Uterus (tissue), 4 donors: ENCODE data around the gene OR1M1. TPM values are rescaled to one million over a fixed set of nuclear protein-coding genes. Genes with fewer than 3 reads are reported as not detected.

Source experiments
- DNase-seq, 2 donors: peaks; one replicate each; pipeline ENCODE4 v3.0.0-alpha.2; 2019 to 2020
- H3K27ac ChIP-seq, 2 donors: fragments of 200-600 bp; sonication (generic); 1 replicate in 1 of 2; 2 replicates in 1 of 2; pipeline ENCODE4 v1.5.1; 2016 to 2018
- H3K27me3 ChIP-seq, 2 donors: fragments of 200-600 bp; sonication (generic); one replicate each; pipeline ENCODE4 v1.5.1; 2018 to 2019; ENCODE audit warnings: control low read depth in 1 of 2
- H3K36me3 ChIP-seq, 2 donors: fragments of 200-600 bp; sonication (generic); one replicate each; pipeline ENCODE4 v1.5.1; 2019; ENCODE audit warnings: control low read depth in 1 of 2
- H3K4me1 ChIP-seq, 2 donors: fragments of 200-600 bp; sonication (generic); one replicate each; pipeline ENCODE4 v1.5.1; 2018 to 2019; ENCODE audit warnings: control low read depth in 1 of 2
- H3K4me3 ChIP-seq, 2 donors: fragments of 200-600 bp; sonication (generic); 1 replicate in 1 of 2; 2 replicates in 1 of 2; pipeline ENCODE4 v1.5.1; 2018 to 2019; ENCODE audit warnings: mild to moderate bottlenecking in 1 of 2
- H3K9me3 ChIP-seq, 2 donors: fragments of 200-600 bp; sonication (generic); one replicate each; pipeline ENCODE4 v1.5.1; 2019; ENCODE audit warnings: control low read depth in 1 of 2
- POLR2A ChIP-seq, 2 donors: fragments of 450-650 bp; IDR thresholded peaks; one replicate each; pipeline ENCODE4 v1.6.1; 2016; ENCODE audit warnings: antibody characterized with exemption in 2 of 2, mild to moderate bottlenecking in 1 of 2, moderate library complexity in 1 of 2
- intact Hi-C: fragments of 100-400 bp; cut with DNase I; formaldehyde crosslinking; loops from one replicate; pipeline ENCODE4 v1.15.1; 2023; ENCODE audit warnings: low total_unique reads
- total RNA-seq, 4 donors: library from RNA; depleted of rRNA in 3 of 4; stranded (reverse); fragments of >200 nt in 3 of 4; gene quantifications; one replicate each; pipeline versions ENCODE4 v1.1.0 to v1.2.4, GENCODE V29; 2014 to 2023
- TF ChIP-seq, protein P1 (sequence below), 4 experiments: fragments of 200-600 bp in 2 of 4; fragments of 450-650 bp in 2 of 4; sonication (generic) in 2 of 4; IDR thresholded peaks; one replicate each; pipeline ENCODE4 v1.5.1; 2016 to 2019; ENCODE audit warnings: antibody characterized with exemption in 4 of 4, mild to moderate bottlenecking in 2 of 4, moderate library complexity in 1 of 4
- donor health status: DM: yes; HTN: yes; CAD: no.

OR1M1 gene
- total RNA-seq, 4 donors from 2014 or later = not detected

DNA sequence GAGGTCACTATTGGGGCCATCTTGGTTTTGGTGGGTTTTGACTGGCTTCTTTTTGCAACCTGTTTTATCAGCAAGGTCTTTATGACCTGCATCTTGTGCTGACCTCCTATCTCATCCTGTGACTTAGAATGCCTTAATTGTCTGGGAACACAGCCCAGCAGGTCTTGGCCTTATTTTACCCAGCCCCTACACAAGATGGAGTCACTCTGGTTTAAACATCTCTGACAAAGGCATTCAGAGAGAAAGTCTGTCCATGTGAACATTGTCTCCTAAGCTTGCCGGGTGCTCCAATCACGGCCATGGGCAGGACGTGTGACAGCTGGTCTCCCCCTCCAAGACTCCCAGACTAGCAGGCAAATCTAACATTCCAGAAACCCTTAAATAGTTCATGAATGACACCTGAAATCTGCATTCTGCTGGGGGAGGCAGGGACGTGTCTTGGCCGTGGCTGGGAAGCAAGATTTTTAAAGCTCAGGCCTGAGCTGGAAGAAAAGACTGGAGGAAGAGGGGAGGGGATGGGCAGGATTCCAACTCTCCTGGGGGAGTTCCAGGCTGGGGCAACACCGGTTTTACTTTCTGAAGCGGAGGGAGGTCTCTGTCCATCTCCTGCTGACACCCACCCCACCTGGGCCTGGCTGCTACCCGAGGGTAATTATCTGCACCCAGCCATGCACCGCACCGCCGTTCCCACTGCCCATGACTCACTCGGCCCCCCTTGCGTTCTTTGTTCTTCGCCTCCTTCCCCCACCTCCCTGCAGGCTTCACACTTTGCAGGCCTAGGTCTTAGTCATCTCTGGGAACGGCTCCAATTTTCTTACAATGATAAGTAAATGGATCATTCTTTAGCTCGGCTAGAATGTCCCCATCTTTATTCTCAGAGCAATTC is 11.6 kb upstream of the OR1M1 start:
- Histone ChIP-seq H3K9me3 (no peaks in the 10 kb centered on the region), H3K27me3 (no peaks in the 10 kb centered on the region), H3K27ac (peak overlapping the region; percentile 74 to 81), H3K4me1 (peaks cover 0 to 6% of the 10 kb centered on the region in 2 donors), H3K4me3 (no peak overlapping the region), H3K36me3 (no peaks in the 10 kb centered on the region)
- intact Hi-C loops = no loop called here
- no peak for TF ChIP-seq POLR2A (IDR thresholded peaks at IDR 0.05)
- TF ChIP-seq, protein P1, sequence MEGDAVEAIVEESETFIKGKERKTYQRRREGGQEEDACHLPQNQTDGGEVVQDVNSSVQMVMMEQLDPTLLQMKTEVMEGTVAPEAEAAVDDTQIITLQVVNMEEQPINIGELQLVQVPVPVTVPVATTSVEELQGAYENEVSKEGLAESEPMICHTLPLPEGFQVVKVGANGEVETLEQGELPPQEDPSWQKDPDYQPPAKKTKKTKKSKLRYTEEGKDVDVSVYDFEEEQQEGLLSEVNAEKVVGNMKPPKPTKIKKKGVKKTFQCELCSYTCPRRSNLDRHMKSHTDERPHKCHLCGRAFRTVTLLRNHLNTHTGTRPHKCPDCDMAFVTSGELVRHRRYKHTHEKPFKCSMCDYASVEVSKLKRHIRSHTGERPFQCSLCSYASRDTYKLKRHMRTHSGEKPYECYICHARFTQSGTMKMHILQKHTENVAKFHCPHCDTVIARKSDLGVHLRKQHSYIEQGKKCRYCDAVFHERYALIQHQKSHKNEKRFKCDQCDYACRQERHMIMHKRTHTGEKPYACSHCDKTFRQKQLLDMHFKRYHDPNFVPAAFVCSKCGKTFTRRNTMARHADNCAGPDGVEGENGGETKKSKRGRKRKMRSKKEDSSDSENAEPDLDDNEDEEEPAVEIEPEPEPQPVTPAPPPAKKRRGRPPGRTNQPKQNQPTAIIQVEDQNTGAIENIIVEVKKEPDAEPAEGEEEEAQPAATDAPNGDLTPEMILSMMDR (IDR thresholded peaks at IDR 0.05) = no peak
- DNase-seq = peak; percentile 89 to 96

DNA sequence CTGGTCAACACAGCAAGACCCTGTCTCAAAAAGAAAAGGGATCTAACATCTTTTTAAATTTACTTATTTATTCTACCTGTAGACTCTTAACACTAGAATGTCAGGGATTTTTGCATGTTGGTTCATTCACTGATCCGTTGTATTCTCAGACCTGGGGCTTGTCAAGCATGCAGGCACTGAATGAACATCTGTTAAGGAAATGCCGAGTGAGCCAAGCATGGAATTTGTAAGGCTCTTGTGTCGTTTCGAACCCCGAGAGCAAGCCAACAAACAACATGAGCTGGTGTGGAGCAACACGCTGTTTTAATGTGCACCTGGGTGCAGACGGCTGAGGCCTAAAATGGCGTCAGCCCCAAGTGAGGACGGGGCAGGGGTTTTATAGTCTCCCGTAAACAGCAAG is 10.0 kb upstream of the OR1M1 start:
- Histone ChIP-seq H3K27ac (peak overlapping the region; percentile 31 to 76), H3K9me3 (no peaks in the 10 kb centered on the region), H3K4me3 (no peak overlapping the region), H3K27me3 (no peaks in the 10 kb centered on the region), H3K36me3 (no peaks in the 10 kb centered on the region), H3K4me1 (peaks cover 0 to 6% of the 10 kb centered on the region in 2 donors)
- intact Hi-C loops = no loop called here
- DNase-seq = no peak
- TF ChIP-seq POLR2A (IDR thresholded peaks at IDR 0.05) = no peak
- TF ChIP-seq, protein P1 (IDR thresholded peaks at IDR 0.05) = no peak

DNA sequence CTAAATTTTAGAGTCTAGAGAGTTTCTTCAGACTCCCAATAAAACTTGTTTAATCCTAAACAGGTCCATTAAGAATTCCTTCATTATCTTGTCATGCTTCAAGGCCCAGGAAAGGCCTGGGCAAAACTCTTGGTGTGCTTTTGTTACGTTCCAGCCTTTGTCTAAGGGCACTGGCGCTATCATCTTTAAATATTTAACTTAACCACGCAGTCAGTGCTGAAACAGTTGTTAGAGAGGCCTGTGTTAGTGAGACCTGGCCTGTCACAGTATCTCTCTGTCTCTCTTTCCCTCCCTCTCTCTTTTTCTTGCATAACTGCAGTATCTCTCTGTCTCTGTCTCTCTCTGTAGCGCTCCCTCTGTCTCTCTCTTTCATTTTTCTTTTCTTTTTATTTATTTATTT is 8.2 kb upstream of the OR1M1 start:
- no peak for DNase-seq
- Histone ChIP-seq H3K36me3 (no peaks in the 10 kb centered on the region), H3K4me1 (peaks cover 0 to 6% of the 10 kb centered on the region in 2 donors), H3K27ac (peak overlapping the region; percentile 52 to 76), H3K9me3 (no peaks in the 10 kb centered on the region), H3K4me3 (no peak overlapping the region), H3K27me3 (no peaks in the 10 kb centered on the region)
- intact Hi-C loops = no loop called here
- TF ChIP-seq POLR2A (IDR thresholded peaks at IDR 0.05) = no peak

DNA sequence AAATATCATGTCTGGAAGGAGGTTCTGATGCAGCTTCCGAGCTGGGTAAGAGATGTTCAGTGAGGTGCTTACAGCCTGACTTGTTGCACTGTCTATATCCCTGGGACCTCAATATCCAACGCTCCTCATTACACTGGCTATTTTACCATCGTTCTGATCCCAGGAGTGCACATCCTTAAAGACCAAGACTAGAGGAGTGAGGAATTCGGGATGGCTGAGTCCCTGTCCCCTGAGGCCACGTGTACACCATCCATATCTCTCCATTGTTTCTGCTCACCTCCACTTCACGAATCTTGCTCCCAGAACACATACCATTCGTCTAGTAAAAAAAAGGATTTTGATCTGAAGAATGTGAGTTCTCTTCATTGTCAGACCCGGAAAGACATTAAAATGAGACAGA is 20.5 kb downstream of the OR1M1 start, which contains the start of gene OR7G2:
OR7G2 (minus strand) TSS at position 101 of the 400 bp plus-strand sequence. CDS start 4,232 bp downstream, outside the sequence.
- Histone ChIP-seq H3K4me1 (no peaks in the 10 kb centered on the region), H3K27me3 (no peaks in the 10 kb centered on the region), H3K4me3 (no peak within 1 kb of the TSS), H3K27ac (no peak within 1 kb of the TSS), H3K9me3 (no peaks in the 10 kb centered on the region), H3K36me3 (no peaks in the 10 kb centered on the region)
- no peak for TF ChIP-seq POLR2A (IDR thresholded peaks at IDR 0.05)
- TF ChIP-seq, protein P1 (IDR thresholded peaks at IDR 0.05) = no peak
- intact Hi-C loops = no loop called here
- DNase-seq = no peak

DNA sequence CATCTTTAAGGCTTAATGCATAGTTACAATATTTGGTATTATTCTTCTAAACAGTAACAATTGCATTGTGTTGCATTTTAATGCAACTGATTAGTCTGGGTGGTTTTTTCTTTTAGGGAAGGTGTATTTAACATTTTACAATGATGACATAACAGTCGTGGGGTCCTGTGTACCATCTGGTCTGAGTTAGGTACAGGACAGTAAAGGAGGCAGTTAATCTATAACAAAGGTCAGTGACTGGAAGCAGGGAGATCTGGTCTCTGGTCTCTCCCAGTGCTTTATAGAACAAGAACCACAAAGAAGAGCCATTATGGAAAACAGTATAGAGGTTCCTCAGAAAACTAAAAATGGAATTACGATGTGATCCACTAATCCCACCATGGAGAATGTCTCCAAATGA is 23.1 kb downstream of the OR1M1 start:
- TF ChIP-seq POLR2A (IDR thresholded peaks at IDR 0.05) = no peak
- TF ChIP-seq, protein P1 (IDR thresholded peaks at IDR 0.05) = no peak
- Histone ChIP-seq H3K27me3 (no peaks in the 10 kb centered on the region), H3K4me1 (no peaks in the 10 kb centered on the region), H3K36me3 (no peaks in the 10 kb centered on the region), H3K9me3 (no peaks in the 10 kb centered on the region), H3K4me3 (no peak overlapping the region), H3K27ac (no peak overlapping the region)
- intact Hi-C loops = no loop called here
- no peak for DNase-seq
